CD1c-positive myeloid dendritic cell (primary cell): ENCODE data around the gene GAPVD1.
"Not testable (repeated sequence)": the region's sequence is repeated elsewhere in the genome, so short reads cannot be mapped to it uniquely, and the experiment has no call there.

Source experiments
- DNase-seq: peaks from one replicate; pipeline ENCODE4 v3.0.0-alpha.2; 2016; ENCODE audit errors: extremely low spot score

The GAPVD1 gene

GRCh38 chr9:125255781-125256391 is 5.7 kb upstream of the GAPVD1 start:
- DNase-seq = no peak

GRCh38 chr9:125258160-125258785 is 3.4 kb upstream of the GAPVD1 start:
- DNase-seq = no peak

- peak; percentile 84 for DNase-seq
Measured at GRCh38 chr9:125258832-125259534, 2.6 kb upstream of the GAPVD1 start.

- DNase-seq = no peak
Measured at GRCh38 chr9:125260561-125260960, 1.1 kb upstream of the GAPVD1 start.

- no peak for DNase-seq
Measured at GRCh38 chr9:125262294-125262991, 817 bp downstream of the GAPVD1 start.

- not testable (repeated sequence) for DNase-seq
Measured at GRCh38 chr9:125264068-125264467, 2.4 kb downstream of the GAPVD1 start.

- no peak for DNase-seq
Measured at GRCh38 chr9:125268394-125269013, 6.9 kb downstream of the GAPVD1 start.

- DNase-seq = no peak
Measured at GRCh38 chr9:125269014-125269397, 7.4 kb downstream of the GAPVD1 start.

- DNase-seq = no peak
Measured at GRCh38 chr9:125271081-125271480, 9.5 kb downstream of the GAPVD1 start.

GRCh38 chr9:125272697-125273096 is 11.1 kb downstream of the GAPVD1 start:
- peak; percentile 62 for DNase-seq

- no peak for DNase-seq
Measured at GRCh38 chr9:125276771-125277170, 15.1 kb downstream of the GAPVD1 start.

- no peak for DNase-seq
Measured at GRCh38 chr9:125277411-125277810, 15.8 kb downstream of the GAPVD1 start.

- DNase-seq = no peak
Measured at GRCh38 chr9:125280945-125281344, 19.3 kb downstream of the GAPVD1 start.

- DNase-seq = no peak
Measured at GRCh38 chr9:125284855-125285254, 23.2 kb downstream of the GAPVD1 start.

- DNase-seq = not testable (repeated sequence)
Measured at GRCh38 chr9:125286935-125287433, 25.4 kb downstream of the GAPVD1 start.

GRCh38 chr9:125293134-125293533 is 31.5 kb downstream of the GAPVD1 start:
- DNase-seq = no peak

GRCh38 chr9:125295657-125296056 is 34.0 kb downstream of the GAPVD1 start:
- no peak for DNase-seq

GRCh38 chr9:125296843-125297372 is 35.3 kb downstream of the GAPVD1 start:
- DNase-seq = no peak

GRCh38 chr9:125297917-125298316 is 36.3 kb downstream of the GAPVD1 start:
- DNase-seq = no peak

GRCh38 chr9:125302241-125302640 is 40.6 kb downstream of the GAPVD1 start:
- DNase-seq = no peak

GRCh38 chr9:125304273-125304672 is 42.6 kb downstream of the GAPVD1 start:
- no peak for DNase-seq

- no peak for DNase-seq
Measured at GRCh38 chr9:125312411-125312810, 50.8 kb downstream of the GAPVD1 start.
